ENCODE results near the gene MEIOB. TPM values are rescaled to one million over a fixed set of nuclear protein-coding genes. Genes with fewer than 3 reads are reported as not detected.

MEIOB gene
- total RNA-seq, 2 experiments from 2014 or later = not detected

DNA sequence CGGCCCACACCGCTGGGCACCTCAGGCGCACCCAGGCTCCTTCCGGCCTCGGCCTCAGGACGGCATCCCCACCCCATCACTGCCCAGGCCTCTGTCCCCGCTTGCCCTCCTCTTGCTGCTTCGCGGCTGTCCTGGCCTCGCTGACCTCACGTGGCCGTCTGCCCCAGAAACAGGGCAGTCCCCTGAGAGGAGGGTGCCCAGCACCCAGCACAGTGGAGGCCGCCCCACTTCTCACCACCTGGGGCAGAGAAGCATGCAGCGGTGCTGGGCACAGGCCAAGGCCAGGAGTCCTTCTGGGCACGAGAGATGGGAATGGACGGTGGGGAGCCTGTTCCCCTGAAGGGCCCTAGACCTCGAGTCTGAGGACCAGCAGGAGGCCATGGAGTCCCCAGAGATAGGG lies 54.2 kb downstream of the MEIOB start:
- Histone ChIP-seq H3K36me3 (ENCODE audit: insufficient read depth, low read length) (peaks cover 73% of the 10 kb centered on the region), H3K27me3 (ENCODE audit: control insufficient read depth in 1 of 2, insufficient read depth in 2 of 2, low read length in 2 of 2) (no peaks in the 10 kb centered on the region), H3K27ac (ENCODE audit: low read depth in 1 of 2, low read length in 2 of 2) (no peak overlapping the region), H3K9me3 (ENCODE audit: control insufficient read depth in 1 of 2, insufficient read depth in 1 of 2, low read length in 2 of 2) (no peaks in the 10 kb centered on the region), H3K4me1 (ENCODE audit: insufficient read depth, low read length) (peaks cover 7% of the 10 kb centered on the region), H3K4me3 (ENCODE audit: low read length) (no peak overlapping the region)
- Mint-ChIP-seq H3K4me1 (ENCODE audit: low read depth) (peaks cover 6% of the 10 kb centered on the region), H3K9me3 (no peaks in the 10 kb centered on the region), H3K4me3 (no peak overlapping the region), H3K27ac (no peak overlapping the region), H3K27me3 (no peaks in the 10 kb centered on the region), H3K36me3 (ENCODE audit: low read depth) (peaks cover 34% of the 10 kb centered on the region)
- ATAC-seq (ENCODE audit: poor library complexity) (no peak), DNase-seq (no peak)
- no peak for TF ChIP-seq CTCF (IDR thresholded peaks at IDR 0.05)
- ChIA-PET POLR2A (no interaction called here), CTCF (no interaction called here)
- intact Hi-C loops (cut with DNase I, micrococcal nuclease) = no loop called here

DNA sequence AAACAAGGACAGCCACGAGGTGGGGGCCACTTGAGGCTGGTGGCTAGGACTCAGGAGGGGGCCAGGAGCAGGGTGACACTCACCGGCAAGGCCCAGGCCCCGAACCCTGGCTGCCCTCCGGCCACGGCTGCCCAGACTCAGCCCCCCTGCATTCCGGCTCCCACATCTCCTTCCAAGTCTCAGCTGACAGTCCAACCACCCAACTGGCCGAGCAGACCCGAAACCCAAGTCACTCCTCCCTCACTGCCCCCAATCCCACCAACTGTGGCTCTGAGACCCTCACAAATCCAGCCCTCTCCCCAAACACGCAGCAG lies 54.7 kb downstream of the MEIOB start:
- Histone ChIP-seq H3K27me3 (ENCODE audit: control insufficient read depth in 1 of 2, insufficient read depth in 2 of 2, low read length in 2 of 2) (no peaks in the 10 kb centered on the region), H3K4me1 (ENCODE audit: insufficient read depth, low read length) (peaks cover 8% of the 10 kb centered on the region), H3K27ac (ENCODE audit: low read depth in 1 of 2, low read length in 2 of 2) (no peak overlapping the region), H3K4me3 (ENCODE audit: low read length) (no peak overlapping the region), H3K36me3 (ENCODE audit: insufficient read depth, low read length) (peaks cover 68% of the 10 kb centered on the region), H3K9me3 (ENCODE audit: control insufficient read depth in 1 of 2, insufficient read depth in 1 of 2, low read length in 2 of 2) (no peaks in the 10 kb centered on the region)
- Mint-ChIP-seq H3K27ac (no peak overlapping the region), H3K4me1 (ENCODE audit: low read depth) (peaks cover 6% of the 10 kb centered on the region), H3K27me3 (no peaks in the 10 kb centered on the region), H3K36me3 (ENCODE audit: low read depth) (peaks cover 38% of the 10 kb centered on the region), H3K4me3 (no peak overlapping the region), H3K9me3 (no peaks in the 10 kb centered on the region)
- POLR2A ChIA-PET = no interaction called here
- intact Hi-C loops (cut with DNase I, micrococcal nuclease) = no loop called here
- DNase-seq = peak in 1 of 14 experiments; percentile 22
- no peak for TF ChIP-seq CTCF (IDR thresholded peaks at IDR 0.05)
- CTCF ChIA-PET = no interaction called here
- no peak for ATAC-seq (ENCODE audit: poor library complexity)

DNA sequence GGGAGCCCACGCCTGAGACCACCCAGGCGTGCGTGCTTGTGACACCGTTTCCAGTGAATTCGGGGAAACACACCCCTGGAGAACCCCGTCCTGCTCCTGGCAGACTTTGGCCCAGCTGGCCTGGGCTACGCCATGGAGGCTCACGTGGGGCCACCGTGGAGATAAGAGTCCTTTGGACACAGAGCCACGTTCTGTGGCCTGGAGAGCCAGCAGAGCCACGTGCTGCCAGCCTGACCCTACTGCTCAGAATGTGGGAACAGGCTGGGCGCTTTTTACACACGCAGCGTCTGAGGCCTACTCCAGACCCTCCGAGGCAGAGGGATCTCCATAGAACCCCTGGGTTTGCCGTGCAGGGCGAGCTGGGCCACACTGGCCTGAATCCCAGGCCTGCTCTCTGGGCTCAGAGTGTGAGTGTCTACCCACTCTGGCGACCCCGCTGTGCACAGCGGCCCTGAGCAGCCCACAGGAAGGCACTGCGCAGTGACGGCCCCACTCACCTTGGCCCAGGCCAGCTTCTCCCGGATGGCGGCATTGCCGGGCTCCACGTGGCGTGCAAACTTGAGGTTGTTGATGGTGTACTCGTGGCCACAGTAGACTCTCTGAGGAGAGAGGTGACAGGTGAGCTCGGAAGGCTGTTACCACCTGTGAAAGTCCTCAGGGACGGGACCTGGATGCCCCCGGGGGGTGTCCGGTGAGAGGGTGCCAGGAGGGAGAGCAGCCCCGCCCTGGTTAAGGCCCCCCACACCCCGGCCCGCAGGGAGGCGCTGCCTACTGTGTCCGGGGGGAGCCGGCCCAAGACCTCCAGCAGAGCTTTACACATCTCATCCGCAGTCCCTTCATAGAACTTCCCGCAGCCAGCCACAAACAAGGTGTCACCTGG lies 55.3 kb downstream of the MEIOB start:
- no peak overlapping the region for H3K4me3 ChIP-seq (ENCODE audit: low read length)
- ATAC-seq (ENCODE audit: poor library complexity) = no peak
- peaks cover 3% of the 10 kb centered on the region for H3K4me1 ChIP-seq (ENCODE audit: insufficient read depth, low read length)
- no peaks in the 10 kb centered on the region for H3K9me3 ChIP-seq (ENCODE audit: control insufficient read depth in 1 of 2, insufficient read depth in 1 of 2, low read length in 2 of 2)
- Mint-ChIP-seq H3K9me3 (no peaks in the 10 kb centered on the region), H3K27ac (no peak overlapping the region), H3K4me3 (no peak overlapping the region), H3K36me3 (ENCODE audit: low read depth) (peaks cover 38% of the 10 kb centered on the region), H3K4me1 (ENCODE audit: low read depth) (peaks cover 6% of the 10 kb centered on the region), H3K27me3 (no peaks in the 10 kb centered on the region)
- H3K27ac ChIP-seq (ENCODE audit: low read depth in 1 of 2, low read length in 2 of 2) = no peak overlapping the region
- no peak for TF ChIP-seq CTCF (IDR thresholded peaks at IDR 0.05)
- no peak for DNase-seq
- ChIA-PET CTCF (no interaction called here), POLR2A (no interaction called here)
- H3K36me3 ChIP-seq (ENCODE audit: insufficient read depth, low read length) = peaks cover 64% of the 10 kb centered on the region
- intact Hi-C loops (cut with DNase I, micrococcal nuclease) = no loop called here
- no peaks in the 10 kb centered on the region for H3K27me3 ChIP-seq (ENCODE audit: control insufficient read depth in 1 of 2, insufficient read depth in 2 of 2, low read length in 2 of 2)

Measured in CD4-positive, alpha-beta T cell (primary cell).